DND-41 (cell line): ENCODE data around the gene EPM2A.

Experiments
- ATAC-seq: fragments of 200-7000 bp; cut with Tn5 transposase; 3 replicates; pipeline ENCODE4 v1.9.1; 2021; ENCODE audit warnings: low read depth; ENCODE audit not compliant: insufficient read depth
- DNase-seq: peaks from one replicate; pipeline ENCODE4 v3.0.0-alpha.2; 2020
- H2AFZ ChIP-seq: 2 replicates; pipeline ENCODE4 v1.6.0; 2012; ENCODE audit warnings: low read depth, low read length
- H3K27ac ChIP-seq: 2 replicates; pipeline ENCODE4 v1.5.1; 2012; ENCODE audit warnings: low read length, inconsistent platforms
- H3K27me3 ChIP-seq: fragments of 200-600 bp; sonication (generic); 2 replicates; pipeline ENCODE4 v1.6.0; 2012; ENCODE audit warnings: low read length, mild to moderate bottlenecking, inconsistent platforms; ENCODE audit not compliant: insufficient read depth, poor library complexity
- H3K36me3 ChIP-seq: 2 replicates; pipeline ENCODE4 v1.5.1; 2012; ENCODE audit warnings: low read length, inconsistent platforms; ENCODE audit not compliant: insufficient read depth
- H3K4me1 ChIP-seq: 2 replicates; pipeline ENCODE4 v1.5.1; 2012; ENCODE audit warnings: mild to moderate bottlenecking, low read length; ENCODE audit not compliant: insufficient read depth
- H3K4me2 ChIP-seq: 2 replicates; pipeline ENCODE4 v1.6.0; 2012; ENCODE audit warnings: mild to moderate bottlenecking, moderate library complexity, low read length, inconsistent platforms; ENCODE audit not compliant: insufficient read depth
- H3K4me3 ChIP-seq, 2 experiments: fragments of 200-600 bp in 1 of 2; shearing (Covaris generic) in 1 of 2; 2 replicates each; pipeline ENCODE4 v1.5.1; 2012 to 2016; ENCODE audit warnings: inconsistent platforms in 2 of 2, low read length in 2 of 2, mild to moderate bottlenecking in 2 of 2, low read depth in 1 of 2, moderate library complexity in 1 of 2
- H3K79me2 ChIP-seq: 2 replicates; pipeline ENCODE4 v1.6.0; 2012; ENCODE audit warnings: low read length, inconsistent platforms; ENCODE audit not compliant: insufficient read depth
- H3K9ac ChIP-seq: 2 replicates; pipeline ENCODE4 v1.6.0; 2012; ENCODE audit warnings: low read depth, mild to moderate bottlenecking, inconsistent platforms, low read length, moderate library complexity
- H3K9me3 ChIP-seq: 2 replicates; pipeline ENCODE4 v1.5.1; 2012; ENCODE audit warnings: low read length, moderate library complexity, mild to moderate bottlenecking, inconsistent platforms; ENCODE audit not compliant: insufficient read depth, severe bottlenecking
- H4K20me1 ChIP-seq: 2 replicates; pipeline ENCODE4 v1.6.0; 2012; ENCODE audit warnings: low read length; ENCODE audit not compliant: insufficient read depth
- EZH2 ChIP-seq: IDR thresholded peaks from 3 replicates; pipeline ENCODE4 v1.6.1; 2012; ENCODE audit warnings: borderline replicate concordance, low read depth, mild to moderate bottlenecking, moderate library complexity, low read length, inconsistent platforms; ENCODE audit not compliant: severe bottlenecking
- TF ChIP-seq, protein P1 (sequence below): IDR thresholded peaks from 2 replicates; pipeline ENCODE4 v1.5.1; 2012; ENCODE audit warnings: borderline replicate concordance, low read length, moderate library complexity, mild to moderate bottlenecking; ENCODE audit not compliant: poor library complexity, severe bottlenecking; ENCODE audit errors: extremely low read depth

The EPM2A gene

DNA sequence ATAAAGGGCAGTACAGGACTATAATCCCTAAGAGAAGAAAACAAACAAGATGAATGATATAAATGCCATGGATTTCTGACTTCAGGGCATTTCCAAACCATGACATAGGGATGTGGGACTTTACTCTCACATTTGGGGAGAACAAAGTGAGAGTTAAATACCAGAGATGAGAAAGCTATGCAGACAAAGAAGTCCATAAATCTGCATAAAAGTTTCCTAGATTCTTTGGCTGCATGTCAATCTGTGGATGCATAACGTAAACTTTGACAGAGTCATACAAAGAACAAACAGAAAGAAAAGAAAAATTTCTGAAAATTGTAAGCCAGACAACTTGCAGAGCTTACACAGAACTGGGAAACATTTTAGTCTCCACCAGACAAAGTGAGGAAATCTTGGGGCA is 11.7 kb downstream of the EPM2A start:
- H3K79me2 ChIP-seq: no peaks in the 10 kb centered on the region
- no peak for ATAC-seq
- H3K27me3 ChIP-seq: no peaks in the 10 kb centered on the region
- H4K20me1 ChIP-seq: no peaks in the 10 kb centered on the region
- no peaks in the 10 kb centered on the region for H3K36me3 ChIP-seq
- no peak overlapping the region for H3K9ac ChIP-seq
- H3K9me3 ChIP-seq: peaks cover 12% of the 10 kb centered on the region
- no peak overlapping the region for H3K4me2 ChIP-seq
- H3K4me3 ChIP-seq: no peak overlapping the region
- H3K27ac ChIP-seq: no peak overlapping the region
- H3K4me1 ChIP-seq: no peaks in the 10 kb centered on the region
- TF ChIP-seq, protein P1, sequence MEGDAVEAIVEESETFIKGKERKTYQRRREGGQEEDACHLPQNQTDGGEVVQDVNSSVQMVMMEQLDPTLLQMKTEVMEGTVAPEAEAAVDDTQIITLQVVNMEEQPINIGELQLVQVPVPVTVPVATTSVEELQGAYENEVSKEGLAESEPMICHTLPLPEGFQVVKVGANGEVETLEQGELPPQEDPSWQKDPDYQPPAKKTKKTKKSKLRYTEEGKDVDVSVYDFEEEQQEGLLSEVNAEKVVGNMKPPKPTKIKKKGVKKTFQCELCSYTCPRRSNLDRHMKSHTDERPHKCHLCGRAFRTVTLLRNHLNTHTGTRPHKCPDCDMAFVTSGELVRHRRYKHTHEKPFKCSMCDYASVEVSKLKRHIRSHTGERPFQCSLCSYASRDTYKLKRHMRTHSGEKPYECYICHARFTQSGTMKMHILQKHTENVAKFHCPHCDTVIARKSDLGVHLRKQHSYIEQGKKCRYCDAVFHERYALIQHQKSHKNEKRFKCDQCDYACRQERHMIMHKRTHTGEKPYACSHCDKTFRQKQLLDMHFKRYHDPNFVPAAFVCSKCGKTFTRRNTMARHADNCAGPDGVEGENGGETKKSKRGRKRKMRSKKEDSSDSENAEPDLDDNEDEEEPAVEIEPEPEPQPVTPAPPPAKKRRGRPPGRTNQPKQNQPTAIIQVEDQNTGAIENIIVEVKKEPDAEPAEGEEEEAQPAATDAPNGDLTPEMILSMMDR: no peak
- TF ChIP-seq EZH2: no peak
- no peak for DNase-seq
- no peak overlapping the region for H2AFZ ChIP-seq

DNA sequence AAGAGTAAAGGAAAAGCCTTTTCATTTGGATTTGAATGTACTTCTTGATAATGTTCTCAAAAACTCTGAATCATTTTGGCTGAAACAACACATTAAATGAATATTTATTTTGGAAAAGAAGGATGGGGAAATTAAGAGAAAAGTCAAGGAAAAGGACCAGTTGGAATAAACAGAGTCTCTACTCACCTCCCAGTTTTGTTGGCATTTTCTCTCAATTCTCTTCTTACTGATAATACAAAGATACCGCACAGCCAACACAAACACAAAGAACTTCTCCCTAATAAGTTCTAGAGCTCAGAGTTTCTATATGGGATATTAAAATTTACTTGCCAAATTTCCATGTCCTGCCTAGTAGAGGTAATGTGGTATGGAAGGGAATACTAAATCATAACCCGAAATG is 13.1 kb downstream of the EPM2A start:
- Histone ChIP-seq H4K20me1 (no peaks in the 10 kb centered on the region), H3K9me3 (peaks cover 12% of the 10 kb centered on the region), H3K9ac (no peak overlapping the region), H3K4me2 (no peak overlapping the region), H3K36me3 (no peaks in the 10 kb centered on the region), H3K27me3 (no peaks in the 10 kb centered on the region), H3K4me1 (no peaks in the 10 kb centered on the region), H3K4me3 (no peak overlapping the region), H3K27ac (no peak overlapping the region), H2AFZ (no peak overlapping the region), H3K79me2 (no peaks in the 10 kb centered on the region)
- ATAC-seq: no peak
- TF ChIP-seq, protein P1: no peak
- TF ChIP-seq EZH2: no peak
- no peak for DNase-seq

DNA sequence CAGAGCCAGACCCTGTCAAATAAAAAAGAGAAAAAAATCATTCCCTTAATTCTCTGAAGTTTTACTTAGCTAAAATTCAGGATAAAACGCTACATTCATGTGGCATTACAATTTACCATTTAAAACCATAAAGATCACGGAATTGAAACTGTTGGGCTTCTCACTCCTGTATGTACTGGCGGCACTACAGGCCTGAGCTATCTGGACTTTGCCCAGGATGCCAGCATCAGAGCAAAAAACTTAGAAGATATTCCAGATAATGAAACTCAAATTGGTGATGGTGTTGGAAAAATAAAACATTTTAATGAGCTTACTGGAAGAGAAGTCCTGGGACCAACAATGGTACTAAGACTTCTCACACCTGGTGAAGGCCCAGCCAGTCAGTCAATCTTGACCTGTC is 14.2 kb downstream of the EPM2A start:
- Histone ChIP-seq H3K4me1 (no peaks in the 10 kb centered on the region), H3K9me3 (peaks cover 12% of the 10 kb centered on the region), H3K27me3 (no peaks in the 10 kb centered on the region), H3K9ac (no peak overlapping the region), H3K79me2 (no peaks in the 10 kb centered on the region), H3K4me3 (no peak overlapping the region), H3K27ac (no peak overlapping the region), H2AFZ (no peak overlapping the region), H3K4me2 (no peak overlapping the region), H3K36me3 (no peaks in the 10 kb centered on the region), H4K20me1 (no peaks in the 10 kb centered on the region)
- ATAC-seq (no peak), DNase-seq (no peak)
- TF ChIP-seq, protein P1: no peak
- no peak for TF ChIP-seq EZH2

DNA sequence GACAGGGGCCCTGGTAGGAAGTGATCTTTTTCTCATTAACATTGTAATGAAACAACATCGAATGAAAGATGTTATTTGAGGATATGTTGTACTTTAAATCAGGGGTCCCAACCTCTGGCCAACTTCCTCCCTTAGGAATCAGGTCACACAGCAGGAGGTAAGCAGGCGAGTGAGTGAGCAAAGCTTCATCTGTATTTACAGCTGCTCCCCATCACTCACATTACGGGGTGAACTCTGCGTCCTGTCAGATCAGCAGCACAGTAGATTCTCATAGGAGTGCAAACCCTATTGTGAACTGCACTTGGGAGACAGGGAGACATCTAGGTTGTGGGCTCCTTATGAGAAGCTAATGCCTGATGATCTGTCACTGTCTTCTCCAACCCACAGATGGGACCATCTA is 19.9 kb downstream of the EPM2A start:
- Histone ChIP-seq H3K4me2 (no peak overlapping the region), H3K9ac (no peak overlapping the region), H2AFZ (no peak overlapping the region), H3K36me3 (0 out of 2 replicates have a peak, but pooled peaks cover 5% of the 10 kb centered on the region), H4K20me1 (no peaks in the 10 kb centered on the region), H3K4me3 (no peak overlapping the region), H3K4me1 (no peaks in the 10 kb centered on the region), H3K27me3 (no peaks in the 10 kb centered on the region), H3K9me3 (peaks cover 10% of the 10 kb centered on the region), H3K27ac (no peak overlapping the region), H3K79me2 (no peaks in the 10 kb centered on the region)
- no peak for DNase-seq
- no peak for ATAC-seq
- no peak for TF ChIP-seq EZH2
- TF ChIP-seq, protein P1: no peak
